ENCODE measurements around the gene PHF2.

The PHF2 gene

GRCh38 chr9:93577078-93577974, 942 bp downstream of the PHF2 start:
- peak overlapping the region; percentile 64 for H3K27ac ChIP-seq (ENCODE audit: low read length)
- H3K9ac ChIP-seq (ENCODE audit: low read length in 2 of 2): peak overlapping the region; percentile 68 to 86
- peak overlapping the region; percentile 69 to 81 for H3K4me3 ChIP-seq (ENCODE audit: low read length in 2 of 2)
- peaks cover 57% of the 10 kb centered on the region for H3K4me1 ChIP-seq (ENCODE audit: control insufficient read depth, insufficient read depth, low read length)
- no peaks in the 10 kb centered on the region for H3K36me3 ChIP-seq (ENCODE audit: control insufficient read depth in 2 of 2, insufficient read depth in 2 of 2, low read length in 2 of 2)
- no peaks in the 10 kb centered on the region for H3K9me3 ChIP-seq (ENCODE audit: control insufficient read depth in 2 of 2, low read length in 2 of 2)
- H3K27me3 ChIP-seq (ENCODE audit: control insufficient read depth in 1 of 2, insufficient read depth in 2 of 2, low read length in 2 of 2): no peaks in the 10 kb centered on the region

- Histone ChIP-seq H3K4me3 (ENCODE audit: low read length in 2 of 2) (peak overlapping the region; percentile 69 to 81), H3K9me3 (ENCODE audit: control insufficient read depth in 2 of 2, low read length in 2 of 2) (no peaks in the 10 kb centered on the region), H3K27me3 (ENCODE audit: control insufficient read depth in 1 of 2, insufficient read depth in 2 of 2, low read length in 2 of 2) (no peaks in the 10 kb centered on the region), H3K27ac (ENCODE audit: low read length) (peak overlapping the region; percentile 64), H3K4me1 (ENCODE audit: control insufficient read depth, insufficient read depth, low read length) (peaks cover 58% of the 10 kb centered on the region), H3K9ac (ENCODE audit: low read length in 2 of 2) (peak overlapping the region; percentile 68 to 86), H3K36me3 (ENCODE audit: control insufficient read depth in 2 of 2, insufficient read depth in 2 of 2, low read length in 2 of 2) (no peaks in the 10 kb centered on the region)
These were observed 1.7 kb downstream of the PHF2 start for GRCh38 chr9:93577975-93578682.

- no peaks in the 10 kb centered on the region for H3K27me3 ChIP-seq (ENCODE audit: control insufficient read depth in 1 of 2, insufficient read depth in 2 of 2, low read length in 2 of 2)
- H3K9ac ChIP-seq (ENCODE audit: low read length in 2 of 2): peak overlapping the region; percentile 68 to 86
- H3K36me3 ChIP-seq (ENCODE audit: control insufficient read depth in 2 of 2, insufficient read depth in 2 of 2, low read length in 2 of 2): no peaks in the 10 kb centered on the region
- peaks cover 58% of the 10 kb centered on the region for H3K4me1 ChIP-seq (ENCODE audit: control insufficient read depth, insufficient read depth, low read length)
- no peaks in the 10 kb centered on the region for H3K9me3 ChIP-seq (ENCODE audit: control insufficient read depth in 2 of 2, low read length in 2 of 2)
- peak overlapping the region in 1 of 2 donors; percentile 81 for H3K4me3 ChIP-seq (ENCODE audit: low read length in 2 of 2)
- H3K27ac ChIP-seq (ENCODE audit: low read length): peak overlapping the region; percentile 64
These were observed 2.5 kb downstream of the PHF2 start for GRCh38 chr9:93578844-93579243.

GRCh38 chr9:93579711-93580516, 3.5 kb downstream of the PHF2 start:
- Histone ChIP-seq H3K36me3 (ENCODE audit: control insufficient read depth in 2 of 2, insufficient read depth in 2 of 2, low read length in 2 of 2) (no peaks in the 10 kb centered on the region), H3K9me3 (ENCODE audit: control insufficient read depth in 2 of 2, low read length in 2 of 2) (no peaks in the 10 kb centered on the region), H3K4me3 (ENCODE audit: low read length in 2 of 2) (peak overlapping the region in 1 of 2 donors; percentile 15), H3K27me3 (ENCODE audit: control insufficient read depth in 1 of 2, insufficient read depth in 2 of 2, low read length in 2 of 2) (no peaks in the 10 kb centered on the region), H3K9ac (ENCODE audit: low read length in 2 of 2) (no peak overlapping the region), H3K4me1 (ENCODE audit: control insufficient read depth, insufficient read depth, low read length) (peaks cover 52% of the 10 kb centered on the region), H3K27ac (ENCODE audit: low read length) (peak overlapping the region; percentile 64)

- Histone ChIP-seq H3K27me3 (ENCODE audit: control insufficient read depth in 1 of 2, insufficient read depth in 2 of 2, low read length in 2 of 2) (no peaks in the 10 kb centered on the region), H3K9me3 (ENCODE audit: control insufficient read depth in 2 of 2, low read length in 2 of 2) (no peaks in the 10 kb centered on the region), H3K4me3 (ENCODE audit: low read length in 2 of 2) (no peak overlapping the region), H3K4me1 (ENCODE audit: control insufficient read depth, insufficient read depth, low read length) (peaks cover 48% of the 10 kb centered on the region), H3K36me3 (ENCODE audit: control insufficient read depth in 2 of 2, insufficient read depth in 2 of 2, low read length in 2 of 2) (no peaks in the 10 kb centered on the region), H3K27ac (ENCODE audit: low read length) (peak overlapping the region; percentile 62), H3K9ac (ENCODE audit: low read length in 2 of 2) (peak overlapping the region in 1 of 2 donors; percentile 21)
These were observed 4.4 kb downstream of the PHF2 start for GRCh38 chr9:93580654-93581380.

GRCh38 chr9:93582115-93582514, 5.7 kb downstream of the PHF2 start:
- Histone ChIP-seq H3K9me3 (ENCODE audit: control insufficient read depth in 2 of 2, low read length in 2 of 2) (no peaks in the 10 kb centered on the region), H3K9ac (ENCODE audit: low read length in 2 of 2) (no peak overlapping the region), H3K27ac (ENCODE audit: low read length) (no peak overlapping the region), H3K36me3 (ENCODE audit: control insufficient read depth in 2 of 2, insufficient read depth in 2 of 2, low read length in 2 of 2) (no peaks in the 10 kb centered on the region), H3K4me3 (ENCODE audit: low read length in 2 of 2) (no peak overlapping the region), H3K27me3 (ENCODE audit: control insufficient read depth in 1 of 2, insufficient read depth in 2 of 2, low read length in 2 of 2) (no peaks in the 10 kb centered on the region), H3K4me1 (ENCODE audit: control insufficient read depth, insufficient read depth, low read length) (peaks cover 59% of the 10 kb centered on the region)

GRCh38 chr9:93582550-93582949, 6.2 kb downstream of the PHF2 start:
- peaks cover 60% of the 10 kb centered on the region for H3K4me1 ChIP-seq (ENCODE audit: control insufficient read depth, insufficient read depth, low read length)
- H3K27me3 ChIP-seq (ENCODE audit: control insufficient read depth in 1 of 2, insufficient read depth in 2 of 2, low read length in 2 of 2): no peaks in the 10 kb centered on the region
- H3K9ac ChIP-seq (ENCODE audit: low read length in 2 of 2): no peak overlapping the region
- no peaks in the 10 kb centered on the region for H3K36me3 ChIP-seq (ENCODE audit: control insufficient read depth in 2 of 2, insufficient read depth in 2 of 2, low read length in 2 of 2)
- H3K9me3 ChIP-seq (ENCODE audit: control insufficient read depth in 2 of 2, low read length in 2 of 2): no peaks in the 10 kb centered on the region
- no peak overlapping the region for H3K4me3 ChIP-seq (ENCODE audit: low read length in 2 of 2)
- no peak overlapping the region for H3K27ac ChIP-seq (ENCODE audit: low read length)

GRCh38 chr9:93585259-93585658, 8.9 kb downstream of the PHF2 start:
- H3K9me3 ChIP-seq (ENCODE audit: control insufficient read depth in 2 of 2, low read length in 2 of 2): no peaks in the 10 kb centered on the region
- H3K9ac ChIP-seq (ENCODE audit: low read length in 2 of 2): no peak overlapping the region
- no peaks in the 10 kb centered on the region for H3K27me3 ChIP-seq (ENCODE audit: control insufficient read depth in 1 of 2, insufficient read depth in 2 of 2, low read length in 2 of 2)
- H3K27ac ChIP-seq (ENCODE audit: low read length): no peak overlapping the region
- peaks cover 54% of the 10 kb centered on the region for H3K4me1 ChIP-seq (ENCODE audit: control insufficient read depth, insufficient read depth, low read length)
- no peaks in the 10 kb centered on the region for H3K36me3 ChIP-seq (ENCODE audit: control insufficient read depth in 2 of 2, insufficient read depth in 2 of 2, low read length in 2 of 2)
- H3K4me3 ChIP-seq (ENCODE audit: low read length in 2 of 2): no peak overlapping the region

- H3K27ac ChIP-seq (ENCODE audit: low read length): no peak overlapping the region
- H3K4me3 ChIP-seq (ENCODE audit: low read length in 2 of 2): no peak overlapping the region
- H3K4me1 ChIP-seq (ENCODE audit: control insufficient read depth, insufficient read depth, low read length): peaks cover 55% of the 10 kb centered on the region
- no peaks in the 10 kb centered on the region for H3K36me3 ChIP-seq (ENCODE audit: control insufficient read depth in 2 of 2, insufficient read depth in 2 of 2, low read length in 2 of 2)
- H3K27me3 ChIP-seq (ENCODE audit: control insufficient read depth in 1 of 2, insufficient read depth in 2 of 2, low read length in 2 of 2): no peaks in the 10 kb centered on the region
- H3K9me3 ChIP-seq (ENCODE audit: control insufficient read depth in 2 of 2, low read length in 2 of 2): no peaks in the 10 kb centered on the region
- H3K9ac ChIP-seq (ENCODE audit: low read length in 2 of 2): no peak overlapping the region
These were observed 9.3 kb downstream of the PHF2 start for GRCh38 chr9:93585695-93586094.

Data from stomach smooth muscle (tissue), 2 donors.